Measurements from ENCODE around the gene SLC8A3. TPM values are rescaled to one million over a fixed set of nuclear protein-coding genes. Genes with fewer than 3 reads are reported as not detected.

The SLC8A3 gene
- polyA plus RNA-seq, 2 of the 4 experiments (the other 2 are of a cell fraction), result not detected

DNA sequence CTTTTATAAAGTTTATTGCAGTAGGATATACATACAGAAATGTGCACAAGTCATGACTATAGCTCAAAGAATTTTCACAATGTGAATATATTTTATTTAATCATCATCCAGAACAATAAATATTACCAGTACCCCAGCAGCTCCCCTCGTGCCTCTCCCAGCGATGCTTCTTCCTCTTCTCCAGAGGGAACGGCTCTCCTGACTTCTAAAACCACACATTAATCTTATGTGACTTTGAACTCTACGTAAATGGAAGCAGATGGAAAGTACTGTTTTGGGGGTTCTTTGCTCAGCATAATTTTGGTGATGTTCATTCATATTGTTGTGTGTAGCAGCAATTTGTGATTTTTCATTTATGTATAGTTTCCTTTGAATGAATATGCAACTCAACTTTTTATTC, 4.6 kb upstream of the SLC8A3 start:
- Histone ChIP-seq H3K4me1 (no peaks in the 10 kb centered on the region), H3K4me3 (no peak overlapping the region), H3K4me2 (no peak overlapping the region), H3K27ac (no peak overlapping the region), H3K9me3 (peaks cover 7% of the 10 kb centered on the region; the same call in 1 of the 3 replicates)
- FAIRE-seq (no peak), ATAC-seq (no peak), DNase-seq (ENCODE audit: low read depth in 1 of 2, low spot score in 1 of 2) (no peak)
- 24% methylated on average over 4 of the region's 4 CpGs for WGBS (ENCODE audit: missing lambda C conversion rate)
- POLR2A ChIA-PET, result no interaction called here
- no peak for TF ChIP-seq RAD21 (conservative IDR thresholded peaks at IDR 0.05 in 1 of 2, IDR thresholded peaks at IDR 0.05 in 1 of 2)
- no peak for TF ChIP-seq KDM5A (IDR thresholded peaks at IDR 0.05)
- CTCF ChIA-PET, result interaction anchor here (0.6 kb wide), 1 partner anchor 214 kb away, joined by 3 read pairs; no protein-coding TSS in a partner anchor

DNA sequence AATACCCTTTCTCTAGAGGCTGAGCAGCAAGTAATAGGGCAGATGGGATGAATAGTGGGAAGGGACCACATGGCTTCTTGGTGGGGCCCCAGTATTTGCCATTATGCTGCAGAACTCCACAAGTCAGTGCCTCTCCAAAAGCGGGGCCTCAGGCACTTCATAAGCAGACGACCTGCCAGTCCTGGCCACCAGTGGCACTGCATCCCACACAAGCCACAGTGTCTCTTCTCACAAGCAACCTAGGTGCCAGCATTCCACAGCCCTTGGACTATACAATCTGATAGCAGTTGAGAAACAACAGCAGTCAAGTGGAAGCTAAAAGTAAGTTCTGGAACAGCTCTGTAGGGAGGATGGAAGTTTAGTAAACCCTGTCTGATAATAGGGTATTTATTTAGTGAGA, 4.2 kb upstream of the SLC8A3 start:
- Histone ChIP-seq H3K4me1 (0 out of 3 replicates have a peak, but pooled peaks cover 3% of the 10 kb centered on the region), H3K4me3 (no peak overlapping the region), H3K4me2 (no peak overlapping the region), H3K27ac (no peak overlapping the region), H3K9me3 (peaks cover 7% of the 10 kb centered on the region; the same call in 1 of the 3 replicates)
- 60% methylated on average over 1 of the region's 2 CpGs for WGBS (ENCODE audit: missing lambda C conversion rate)
- ATAC-seq, result peak in 1 of 2 experiments; percentile 28; a peak in 2 of 6 replicates
- ChIA-PET CTCF (no interaction called here), POLR2A (no interaction called here)
- DNase-seq (ENCODE audit: low read depth in 1 of 2, low spot score in 1 of 2), result peak in 1 of 2 experiments; percentile 12
- FAIRE-seq, result no peak
- TF ChIP-seq CBX8 (IDR thresholded peaks at IDR 0.05) (no peak), BHLHE40 (IDR thresholded peaks at IDR 0.05; ENCODE audit: low read depth, low read length) (no peak), GATA3 (IDR thresholded peaks at IDR 0.05; ENCODE audit: borderline replicate concordance) (no peak), HDAC2 (IDR thresholded peaks at IDR 0.05) (no peak), NPAS2 (CRISPR knock-in tag; IDR thresholded peaks at IDR 0.05; ENCODE audit: borderline replicate concordance) (no peak), KDM5A (IDR thresholded peaks at IDR 0.05) (no peak), JUN (IDR thresholded peaks at IDR 0.05) (no peak), RFX5 (IDR thresholded peaks at IDR 0.05) (no peak), ESRRA (IDR thresholded peaks at IDR 0.05; ENCODE audit: borderline replicate concordance, low read length) (no peak), ZFP36 (IDR thresholded peaks at IDR 0.05; ENCODE audit: borderline replicate concordance, partially characterized antibody) (no peak), MYC (IDR thresholded peaks at IDR 0.05; ENCODE audit: borderline replicate concordance, low read length) (no peak), SREBF2 (IDR thresholded peaks at IDR 0.05) (no peak), RAD21 (conservative IDR thresholded peaks at IDR 0.05 in 1 of 2, IDR thresholded peaks at IDR 0.05 in 1 of 2) (no peak)
- TF ChIP-seq, protein P1, sequence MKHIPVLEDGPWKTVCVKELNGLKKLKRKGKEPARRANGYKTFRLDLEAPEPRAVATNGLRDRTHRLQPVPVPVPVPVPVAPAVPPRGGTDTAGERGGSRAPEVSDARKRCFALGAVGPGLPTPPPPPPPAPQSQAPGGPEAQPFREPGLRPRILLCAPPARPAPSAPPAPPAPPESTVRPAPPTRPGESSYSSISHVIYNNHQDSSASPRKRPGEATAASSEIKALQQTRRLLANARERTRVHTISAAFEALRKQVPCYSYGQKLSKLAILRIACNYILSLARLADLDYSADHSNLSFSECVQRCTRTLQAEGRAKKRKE (CRISPR knock-in tag; IDR thresholded peaks at IDR 0.05; ENCODE audit: low read depth), result no peak
- TF ChIP-seq, protein P2, sequence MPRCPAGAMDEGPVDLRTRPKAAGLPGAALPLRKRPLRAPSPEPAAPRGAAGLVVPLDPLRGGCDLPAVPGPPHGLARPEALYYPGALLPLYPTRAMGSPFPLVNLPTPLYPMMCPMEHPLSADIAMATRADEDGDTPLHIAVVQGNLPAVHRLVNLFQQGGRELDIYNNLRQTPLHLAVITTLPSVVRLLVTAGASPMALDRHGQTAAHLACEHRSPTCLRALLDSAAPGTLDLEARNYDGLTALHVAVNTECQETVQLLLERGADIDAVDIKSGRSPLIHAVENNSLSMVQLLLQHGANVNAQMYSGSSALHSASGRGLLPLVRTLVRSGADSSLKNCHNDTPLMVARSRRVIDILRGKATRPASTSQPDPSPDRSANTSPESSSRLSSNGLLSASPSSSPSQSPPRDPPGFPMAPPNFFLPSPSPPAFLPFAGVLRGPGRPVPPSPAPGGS (IDR thresholded peaks at IDR 0.05), result no peak
- TF ChIP-seq, protein P3, sequence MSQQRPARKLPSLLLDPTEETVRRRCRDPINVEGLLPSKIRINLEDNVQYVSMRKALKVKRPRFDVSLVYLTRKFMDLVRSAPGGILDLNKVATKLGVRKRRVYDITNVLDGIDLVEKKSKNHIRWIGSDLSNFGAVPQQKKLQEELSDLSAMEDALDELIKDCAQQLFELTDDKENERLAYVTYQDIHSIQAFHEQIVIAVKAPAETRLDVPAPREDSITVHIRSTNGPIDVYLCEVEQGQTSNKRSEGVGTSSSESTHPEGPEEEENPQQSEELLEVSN (IDR thresholded peaks at IDR 0.05; ENCODE audit: borderline replicate concordance, low read depth), result no peak
- TF ChIP-seq, protein P4, sequence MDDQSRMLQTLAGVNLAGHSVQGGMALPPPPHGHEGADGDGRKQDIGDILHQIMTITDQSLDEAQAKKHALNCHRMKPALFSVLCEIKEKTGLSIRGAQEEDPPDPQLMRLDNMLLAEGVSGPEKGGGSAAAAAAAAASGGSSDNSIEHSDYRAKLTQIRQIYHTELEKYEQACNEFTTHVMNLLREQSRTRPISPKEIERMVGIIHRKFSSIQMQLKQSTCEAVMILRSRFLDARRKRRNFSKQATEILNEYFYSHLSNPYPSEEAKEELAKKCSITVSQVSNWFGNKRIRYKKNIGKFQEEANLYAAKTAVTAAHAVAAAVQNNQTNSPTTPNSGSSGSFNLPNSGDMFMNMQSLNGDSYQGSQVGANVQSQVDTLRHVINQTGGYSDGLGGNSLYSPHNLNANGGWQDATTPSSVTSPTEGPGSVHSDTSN (IDR thresholded peaks at IDR 0.05), result no peak

DNA sequence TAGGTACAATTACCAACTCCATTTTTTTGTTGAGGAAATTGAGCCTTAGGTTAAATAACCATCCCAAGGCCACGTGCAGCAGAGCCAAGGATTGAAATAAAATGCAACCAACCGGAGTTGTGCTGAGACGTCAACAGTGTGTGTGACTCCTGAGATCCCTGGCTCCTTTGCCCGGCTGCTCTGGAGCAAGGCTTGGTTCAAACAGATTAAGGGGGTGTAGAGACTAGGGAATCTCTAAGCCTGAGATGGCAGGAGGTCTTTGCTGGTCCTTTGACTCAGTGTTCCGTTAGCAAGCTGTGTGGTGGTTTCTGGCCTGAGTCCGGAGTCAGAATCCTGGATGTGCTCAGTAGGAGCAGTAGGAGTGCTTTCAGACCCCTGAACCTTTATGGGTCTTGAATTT, 1.4 kb upstream of the SLC8A3 start:
- Histone ChIP-seq H3K4me1 (0 out of 3 replicates have a peak, but pooled peaks cover 3% of the 10 kb centered on the region), H3K9me3 (peaks cover 3% of the 10 kb centered on the region; the same call in 1 of the 3 replicates), H3K4me2 (no peak overlapping the region), H3K27ac (no peak overlapping the region), H3K4me3 (no peak overlapping the region)
- 60% methylated on average over 6 of the region's 6 CpGs for WGBS (ENCODE audit: missing lambda C conversion rate)
- FAIRE-seq (no peak), DNase-seq (ENCODE audit: low read depth in 1 of 2, low spot score in 1 of 2) (no peak), ATAC-seq (no peak)
- POLR2A ChIA-PET, result no interaction called here
- CTCF ChIA-PET, result no interaction called here
- TF ChIP-seq MAFK (IDR thresholded peaks at IDR 0.05; ENCODE audit: partially characterized antibody), result no peak
- TF ChIP-seq, protein P2 (IDR thresholded peaks at IDR 0.05), result no peak
- TF ChIP-seq, protein P4 (IDR thresholded peaks at IDR 0.05), result no peak
- no peak for TF ChIP-seq CHD4 (IDR thresholded peaks at IDR 0.05; ENCODE audit: borderline replicate concordance)
- TF ChIP-seq, protein P5, sequence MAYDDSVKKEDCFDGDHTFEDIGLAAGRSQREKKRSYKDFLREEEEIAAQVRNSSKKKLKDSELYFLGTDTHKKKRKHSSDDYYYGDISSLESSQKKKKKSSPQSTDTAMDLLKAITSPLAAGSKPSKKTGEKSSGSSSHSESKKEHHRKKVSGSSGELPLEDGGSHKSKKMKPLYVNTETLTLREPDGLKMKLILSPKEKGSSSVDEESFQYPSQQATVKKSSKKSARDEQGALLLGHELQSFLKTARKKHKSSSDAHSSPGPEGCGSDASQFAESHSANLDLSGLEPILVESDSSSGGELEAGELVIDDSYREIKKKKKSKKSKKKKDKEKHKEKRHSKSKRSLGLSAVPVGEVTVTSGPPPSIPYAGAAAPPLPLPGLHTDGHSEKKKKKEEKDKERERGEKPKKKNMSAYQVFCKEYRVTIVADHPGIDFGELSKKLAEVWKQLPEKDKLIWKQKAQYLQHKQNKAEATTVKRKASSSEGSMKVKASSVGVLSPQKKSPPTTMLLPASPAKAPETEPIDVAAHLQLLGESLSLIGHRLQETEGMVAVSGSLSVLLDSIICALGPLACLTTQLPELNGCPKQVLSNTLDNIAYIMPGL (CRISPR knock-in tag; IDR thresholded peaks at IDR 0.05; ENCODE audit: borderline replicate concordance), result no peak
- no peak for TF ChIP-seq HOXB13 (CRISPR knock-in tag; IDR thresholded peaks at IDR 0.05; ENCODE audit: low read depth)
